Activated CD4-positive, alpha-beta T cell treated with anti-CD3 and anti-CD28 coated beads for 36 hours (primary cell): ENCODE results near the gene ERGIC2. TPM values are rescaled to one million over a fixed set of nuclear protein-coding genes. Genes with fewer than 3 reads are reported as not detected.

Experiments used
- ATAC-seq: fragments of 200-7000 bp; cut with Tn5 transposase; one replicate; pipeline ENCODE4 v1.10.0; 2021; ENCODE audit warnings: mild to moderate bottlenecking, moderate library complexity
- CTCF ChIA-PET: fragments of 350-600 bp; sonication (Branson Sonifier 250); formaldehyde crosslinking; loops from one replicate; lab custom pipeline; 2021; ENCODE audit warnings: antibody characterized with exemption; lab: Charles Lee
- POLR2A ChIA-PET: fragments of 350-600 bp; sonication (Branson Sonifier 250); formaldehyde crosslinking; loops from one replicate; lab custom pipeline; 2021; ENCODE audit warnings: antibody characterized with exemption, inconsistent platforms; lab: Charles Lee
- DNase-seq: peaks from one replicate; pipeline ENCODE4 v3.0.0-alpha.2; 2020
- H3K27ac Mint-ChIP-seq: one replicate; pipeline ENCODE4 v1.8.0; 2021; ENCODE audit warnings: mixed read lengths
- H3K27me3 Mint-ChIP-seq: one replicate; pipeline ENCODE4 v1.8.0; 2021; ENCODE audit warnings: mixed read lengths
- H3K36me3 Mint-ChIP-seq: one replicate; pipeline ENCODE4 v1.8.0; 2021; ENCODE audit warnings: low read depth, mixed read lengths
- H3K4me1 Mint-ChIP-seq: one replicate; pipeline ENCODE4 v1.8.0; 2021; ENCODE audit warnings: mixed read lengths
- H3K4me3 Mint-ChIP-seq: one replicate; pipeline ENCODE4 v1.8.0; 2021; ENCODE audit warnings: mild to moderate bottlenecking, moderate library complexity, mixed read lengths
- H3K9me3 Mint-ChIP-seq: one replicate; pipeline ENCODE4 v1.8.0; 2021; ENCODE audit warnings: low read depth, mixed read lengths
- intact Hi-C, 2 experiments: fragments of 100-400 bp; cut with DNase I in 1 of 2; cut with micrococcal nuclease in 1 of 2; formaldehyde crosslinking; loops; one replicate each; pipeline versions ENCODE4 v1.14.2 to v1.15.1; 2022 to 2024; cut with DNase I, micrococcal nuclease
- total RNA-seq, 2 experiments: library from RNA; stranded (reverse); gene quantifications; one replicate each; pipeline ENCODE4 v1.2.3, GENCODE V29; 2021

ERGIC2 gene, protein sequence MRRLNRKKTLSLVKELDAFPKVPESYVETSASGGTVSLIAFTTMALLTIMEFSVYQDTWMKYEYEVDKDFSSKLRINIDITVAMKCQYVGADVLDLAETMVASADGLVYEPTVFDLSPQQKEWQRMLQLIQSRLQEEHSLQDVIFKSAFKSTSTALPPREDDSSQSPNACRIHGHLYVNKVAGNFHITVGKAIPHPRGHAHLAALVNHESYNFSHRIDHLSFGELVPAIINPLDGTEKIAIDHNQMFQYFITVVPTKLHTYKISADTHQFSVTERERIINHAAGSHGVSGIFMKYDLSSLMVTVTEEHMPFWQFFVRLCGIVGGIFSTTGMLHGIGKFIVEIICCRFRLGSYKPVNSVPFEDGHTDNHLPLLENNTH
- total RNA-seq, result 100 to 1,000 TPM; 104 to 151 TPM

DNA sequence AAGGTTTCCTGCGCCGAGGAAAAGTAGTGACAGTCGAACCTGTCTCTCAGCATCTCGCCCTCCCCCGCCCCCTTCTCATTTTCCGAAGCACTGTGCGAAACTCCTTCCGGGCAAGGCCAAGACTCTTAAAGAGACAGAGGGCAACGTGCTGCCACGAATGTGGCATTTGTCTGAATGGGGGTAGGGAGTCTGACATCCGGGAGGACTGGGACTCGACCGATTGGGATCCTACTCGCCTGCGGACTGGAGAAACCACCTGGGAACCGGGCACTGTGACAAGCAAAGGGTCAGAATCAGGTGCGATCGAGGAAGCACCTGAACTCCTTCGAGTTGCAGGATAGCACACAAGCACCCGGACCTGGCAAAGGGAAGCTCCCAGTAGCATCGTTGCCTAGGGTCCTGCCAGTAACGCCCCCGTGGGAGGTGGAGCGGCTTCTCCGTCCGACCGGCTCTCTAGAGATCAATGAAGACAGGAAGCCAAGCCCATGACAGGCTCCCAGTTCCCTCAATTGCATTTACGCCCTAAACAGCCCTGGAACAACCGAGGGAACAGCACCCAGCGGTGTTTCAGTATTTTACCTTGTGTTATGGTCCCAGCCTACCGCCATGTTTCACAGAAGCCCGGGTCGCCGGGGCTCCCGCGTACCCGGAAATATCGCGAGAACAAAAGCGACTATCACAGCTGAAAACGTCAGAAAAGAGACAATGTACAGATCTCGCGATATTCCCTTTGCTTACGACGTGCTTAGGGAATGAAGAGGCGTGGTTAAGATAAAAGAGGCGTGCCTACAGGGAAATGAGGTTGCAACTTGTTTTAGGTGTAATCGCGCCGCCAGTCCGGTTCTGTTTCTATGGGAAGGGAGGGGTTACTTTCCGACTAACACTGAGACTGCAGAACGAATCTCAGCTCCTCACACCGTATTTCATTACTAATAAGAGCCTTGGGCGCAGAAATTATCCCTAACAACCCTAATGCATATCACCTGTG is at the start of gene ERGIC2:
Gene ERGIC2 (minus strand): TSS at position 637 of the 988 bp plus-strand sequence. CDS start 9,539 bp downstream, outside the sequence.
- Mint-ChIP-seq H3K4me1 (peaks cover 42% of the 10 kb centered on the region), H3K9me3 (no peaks in the 10 kb centered on the region), H3K27me3 (no peaks in the 10 kb centered on the region), H3K4me3 (peak within 1 kb of the TSS; percentile 92), H3K27ac (peak within 1 kb of the TSS; percentile 93), H3K36me3 (peaks cover 19% of the 10 kb centered on the region)
- ChIA-PET CTCF (interaction anchor here (0.6 kb wide), 2 partner anchors 303 to 1516 kb away, joined by 3 read pairs; no protein-coding TSS in a partner anchor), POLR2A (interaction anchor here (0.8 kb wide), 1 partner anchor 10 kb away, joined by 3 read pairs; no protein-coding TSS in a partner anchor)
- ATAC-seq, result peak; percentile 95
- peak; percentile 93 for DNase-seq
- intact Hi-C loops, result loop anchor here (1.0 to 10.0 kb wide), 10 partner anchors 48 to 1944 kb away; partner anchors contain the start of genes CAPRIN2 (in 2 of the 2), CCDC91 (in 1 of the 2), DDX11 (in 1 of the 2) and FAR2 (in 1 of the 2)

DNA sequence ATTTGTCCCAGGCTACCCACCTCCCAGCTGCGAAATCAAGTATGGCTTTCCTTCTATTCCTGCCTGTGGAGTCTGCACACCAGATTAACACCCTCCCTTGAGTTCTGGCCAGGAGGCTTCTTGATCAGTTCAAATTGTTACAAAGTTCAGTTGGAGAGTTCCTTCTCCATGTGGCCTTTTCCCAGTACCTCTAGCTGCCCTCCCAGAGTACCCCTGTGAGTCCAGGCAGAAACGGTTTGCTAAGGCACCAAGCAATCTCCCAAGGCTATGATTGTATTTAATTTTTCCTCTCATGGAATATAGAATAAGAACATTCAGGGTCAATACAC is 49.7 kb upstream of the ERGIC2 start:
- no peaks in the 10 kb centered on the region for H3K36me3 Mint-ChIP-seq
- H3K9me3 Mint-ChIP-seq, result no peaks in the 10 kb centered on the region
- H3K4me3 Mint-ChIP-seq, result no peak overlapping the region
- POLR2A ChIA-PET, result no interaction called here
- ATAC-seq (no peak), DNase-seq (no peak)
- no peak overlapping the region for H3K27ac Mint-ChIP-seq
- intact Hi-C loops, result no loop called here
- H3K27me3 Mint-ChIP-seq, result peaks cover 8% of the 10 kb centered on the region
- CTCF ChIA-PET, result interaction anchor here (0.7 kb wide), 1 partner anchor 14 kb away, joined by 3 read pairs; no protein-coding TSS in a partner anchor
- peaks cover 3% of the 10 kb centered on the region for H3K4me1 Mint-ChIP-seq

DNA sequence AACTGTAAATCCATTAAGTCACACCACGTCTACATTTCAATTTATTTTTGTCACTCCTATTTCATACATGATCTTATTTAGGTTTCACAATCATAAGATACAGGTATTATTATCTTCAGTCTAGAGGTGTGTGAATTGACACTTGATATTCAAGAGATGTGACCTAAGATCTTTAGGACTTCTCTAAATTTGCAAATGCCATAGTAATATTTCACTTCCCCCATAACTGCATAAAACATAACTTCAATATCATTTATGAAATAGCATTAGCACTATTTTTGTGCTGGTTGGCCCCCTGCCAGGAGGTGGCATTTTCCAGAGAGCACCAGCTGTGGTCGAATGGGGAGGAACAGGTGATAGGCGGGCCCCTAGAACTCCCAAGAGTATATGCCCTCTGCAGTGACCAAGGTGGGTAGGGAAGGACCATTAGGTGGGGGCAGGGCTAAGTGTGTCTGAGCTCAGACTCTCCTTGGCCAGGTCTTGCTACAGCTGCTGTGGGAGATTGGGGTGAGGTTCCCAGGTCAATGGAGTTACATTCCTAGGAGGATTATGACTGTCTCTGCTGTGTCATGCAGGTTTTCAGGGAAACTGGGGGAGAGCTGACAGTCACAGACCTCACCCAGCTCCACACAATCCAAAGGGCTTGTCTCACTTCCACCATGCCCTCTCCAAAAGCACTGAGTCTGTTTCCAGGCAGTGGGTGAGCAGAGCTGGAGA is 49.2 kb upstream of the ERGIC2 start:
- H3K4me1 Mint-ChIP-seq, result peaks cover 3% of the 10 kb centered on the region
- DNase-seq (no peak), ATAC-seq (no peak)
- intact Hi-C loops, result loop anchor here (2.0 kb wide), 1 partner anchor 49 kb away; the partner anchor contains the start of gene ERGIC2 (in 2 of the 2)
- peaks cover 8% of the 10 kb centered on the region for H3K27me3 Mint-ChIP-seq
- no peak overlapping the region for H3K4me3 Mint-ChIP-seq
- H3K27ac Mint-ChIP-seq, result no peak overlapping the region
- H3K9me3 Mint-ChIP-seq, result no peaks in the 10 kb centered on the region
- no peaks in the 10 kb centered on the region for H3K36me3 Mint-ChIP-seq
- ChIA-PET POLR2A (no interaction called here), CTCF (interaction anchor here (0.7 kb wide), 1 partner anchor 15 kb away, joined by 3 read pairs; no protein-coding TSS in a partner anchor)

DNA sequence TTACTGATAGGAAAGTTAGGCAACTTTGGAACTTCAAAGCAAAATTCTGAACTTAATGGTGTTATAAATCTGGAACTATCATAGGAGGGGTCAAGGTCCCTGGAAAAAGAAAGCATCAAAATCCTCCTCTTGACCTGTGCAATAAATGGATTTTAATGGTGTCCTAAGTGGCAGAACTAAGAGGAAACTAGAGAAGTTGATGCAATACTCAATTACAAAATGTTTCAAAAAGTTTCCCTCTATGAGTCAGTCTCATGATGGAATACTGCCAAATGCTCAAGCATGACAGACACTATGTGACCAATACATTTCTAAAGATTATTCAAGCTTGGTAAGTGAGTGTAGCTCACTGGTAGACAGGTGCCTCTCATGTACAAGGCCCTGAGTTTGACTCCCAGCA is 47.7 kb upstream of the ERGIC2 start:
- DNase-seq, result no peak
- Mint-ChIP-seq H3K9me3 (no peaks in the 10 kb centered on the region), H3K36me3 (no peaks in the 10 kb centered on the region), H3K4me1 (peaks cover 3% of the 10 kb centered on the region), H3K27me3 (peaks cover 9% of the 10 kb centered on the region), H3K27ac (peak overlapping the region; percentile 40), H3K4me3 (no peak overlapping the region)
- ChIA-PET POLR2A (no interaction called here), CTCF (no interaction called here)
- peak; percentile 94 for ATAC-seq
- intact Hi-C loops, result loop anchor here (2.0 kb wide), 1 partner anchor 48 kb away; the partner anchor contains the start of gene ERGIC2 (in 2 of the 2)

DNA sequence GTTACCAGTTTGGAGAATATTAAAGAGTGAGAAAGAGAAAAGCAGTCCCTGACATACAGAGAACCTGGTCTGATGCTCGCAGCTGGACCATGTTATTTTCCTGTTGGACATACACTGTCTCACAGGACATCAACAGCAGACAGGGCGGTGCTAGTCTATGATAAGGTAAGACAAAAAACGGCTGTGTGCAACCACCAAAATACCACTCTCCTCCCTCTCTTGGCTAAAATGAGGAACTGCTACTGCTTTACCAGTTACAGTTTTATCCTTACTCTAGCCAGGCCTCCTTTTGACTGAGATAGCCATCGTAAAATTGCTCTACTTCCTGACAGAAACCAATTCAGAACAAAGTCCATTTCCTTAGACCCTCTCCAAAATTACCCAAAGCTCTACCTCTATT is 47.0 kb upstream of the ERGIC2 start:
- Mint-ChIP-seq H3K9me3 (no peaks in the 10 kb centered on the region), H3K36me3 (no peaks in the 10 kb centered on the region), H3K4me1 (peaks cover 3% of the 10 kb centered on the region), H3K4me3 (no peak overlapping the region), H3K27me3 (peaks cover 10% of the 10 kb centered on the region), H3K27ac (peak overlapping the region; percentile 40)
- DNase-seq (peak; percentile 10), ATAC-seq (peak; percentile 52)
- ChIA-PET POLR2A (no interaction called here), CTCF (interaction anchor here (0.7 to 0.9 kb wide), 2 partner anchors 10 to 56 kb away, joined by 3 to 4 read pairs; no protein-coding TSS in a partner anchor)
- intact Hi-C loops, result loop anchor here (2.0 kb wide), 1 partner anchor 47 kb away; the partner anchor contains the start of gene ERGIC2 (in 2 of the 2)

DNA sequence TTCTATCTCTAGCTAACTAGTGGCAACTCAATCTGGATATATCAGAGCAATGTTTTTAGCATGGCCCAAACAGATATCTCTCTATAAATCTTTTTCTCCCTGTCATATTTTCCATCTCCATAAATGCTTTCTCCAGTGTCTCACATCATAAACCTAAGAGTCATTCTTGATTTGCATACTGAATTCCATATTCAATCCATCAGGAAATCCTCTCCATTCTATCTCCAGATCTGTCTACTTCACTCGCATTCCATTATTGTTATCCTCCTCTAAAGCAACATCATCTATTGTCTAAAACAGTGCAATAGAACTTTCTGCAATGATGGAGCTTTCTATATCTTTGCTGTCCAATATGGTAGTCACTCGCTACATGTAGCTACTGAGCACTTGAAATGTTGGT is 45.5 kb upstream of the ERGIC2 start:
- Mint-ChIP-seq H3K9me3 (no peaks in the 10 kb centered on the region), H3K4me1 (peaks cover 3% of the 10 kb centered on the region), H3K27ac (no peak overlapping the region), H3K36me3 (no peaks in the 10 kb centered on the region), H3K4me3 (no peak overlapping the region), H3K27me3 (peaks cover 8% of the 10 kb centered on the region)
- CTCF ChIA-PET, result no interaction called here
- ATAC-seq, result no peak
- DNase-seq, result no peak
- intact Hi-C loops, result no loop called here
- POLR2A ChIA-PET, result no interaction called here

DNA sequence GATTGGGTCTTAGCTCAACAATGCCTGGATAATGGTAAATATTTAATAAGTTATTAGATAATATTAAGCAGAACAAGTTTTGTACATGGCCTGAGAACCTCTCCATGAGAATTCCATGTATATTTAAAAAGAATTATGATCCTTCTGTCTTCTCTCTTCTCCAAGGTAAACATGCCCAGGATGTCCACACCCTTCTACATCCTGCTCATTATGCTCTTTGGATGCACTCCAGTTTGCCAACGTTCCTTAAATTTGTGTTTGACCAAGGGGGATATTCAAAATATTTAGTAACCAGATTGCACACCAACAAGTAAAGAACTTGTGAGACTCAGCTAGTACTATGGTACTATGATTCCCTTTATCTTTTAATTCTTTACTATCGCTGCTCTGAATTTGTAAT is 44.8 kb upstream of the ERGIC2 start:
- ChIA-PET POLR2A (no interaction called here), CTCF (no interaction called here)
- intact Hi-C loops, result no loop called here
- ATAC-seq (no peak), DNase-seq (no peak)
- H3K9me3 Mint-ChIP-seq, result no peaks in the 10 kb centered on the region
- H3K27me3 Mint-ChIP-seq, result peaks cover 10% of the 10 kb centered on the region
- H3K4me1 Mint-ChIP-seq, result peaks cover 3% of the 10 kb centered on the region
- no peak overlapping the region for H3K27ac Mint-ChIP-seq
- H3K4me3 Mint-ChIP-seq, result no peak overlapping the region
- no peaks in the 10 kb centered on the region for H3K36me3 Mint-ChIP-seq

DNA sequence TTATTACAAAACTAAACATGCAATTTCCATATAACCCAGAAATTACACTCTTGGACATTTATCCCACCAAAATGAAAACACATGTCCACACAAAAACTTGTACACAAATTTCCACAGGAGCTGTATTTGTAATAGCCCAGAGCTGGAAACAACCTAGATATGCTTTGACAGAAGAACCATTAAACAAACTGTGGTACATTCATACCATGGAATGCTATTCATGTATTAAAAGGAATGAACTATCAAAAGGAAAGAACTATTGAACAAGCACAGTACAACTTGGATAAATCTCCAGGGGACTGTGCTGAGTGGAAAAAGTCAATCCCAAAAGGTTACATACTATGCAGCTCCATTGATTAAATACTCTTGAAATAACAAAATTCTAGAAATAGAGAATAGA is 35.8 kb upstream of the ERGIC2 start:
- intact Hi-C loops, result no loop called here
- ChIA-PET POLR2A (no interaction called here), CTCF (interaction anchor here (0.9 kb wide), 1 partner anchor 19 kb away, joined by 3 read pairs; no protein-coding TSS in a partner anchor)
- H3K9me3 Mint-ChIP-seq, result peaks cover 2% of the 10 kb centered on the region
- H3K4me3 Mint-ChIP-seq, result no peak overlapping the region
- no peaks in the 10 kb centered on the region for H3K36me3 Mint-ChIP-seq
- H3K27ac Mint-ChIP-seq, result no peak overlapping the region
- peaks cover 19% of the 10 kb centered on the region for H3K27me3 Mint-ChIP-seq
- ATAC-seq (no peak), DNase-seq (no peak)
- H3K4me1 Mint-ChIP-seq, result no peaks in the 10 kb centered on the region

DNA sequence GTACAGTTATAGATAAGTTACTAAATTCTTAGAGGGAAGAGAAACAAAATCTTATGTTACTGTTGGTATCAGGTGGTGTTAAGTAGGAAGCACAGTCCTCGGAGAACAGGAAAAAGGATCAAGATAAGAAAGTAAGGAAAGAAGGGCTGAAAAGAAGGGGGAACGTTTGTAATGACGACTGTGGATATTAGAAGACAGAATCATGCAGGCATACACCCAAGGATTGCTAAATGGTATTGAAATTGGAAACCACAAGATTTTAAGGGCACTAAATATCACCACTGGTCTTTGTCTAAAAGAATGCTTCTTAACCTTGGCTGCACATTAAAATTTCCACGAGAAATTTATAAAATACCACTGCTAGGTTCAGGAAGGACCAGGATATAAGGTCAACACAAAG is 34.1 kb upstream of the ERGIC2 start:
- no peaks in the 10 kb centered on the region for H3K4me1 Mint-ChIP-seq
- ATAC-seq (no peak), DNase-seq (no peak)
- H3K27me3 Mint-ChIP-seq, result peaks cover 16% of the 10 kb centered on the region
- no peaks in the 10 kb centered on the region for H3K36me3 Mint-ChIP-seq
- peaks cover 2% of the 10 kb centered on the region for H3K9me3 Mint-ChIP-seq
- intact Hi-C loops, result no loop called here
- no peak overlapping the region for H3K27ac Mint-ChIP-seq
- ChIA-PET CTCF (interaction anchor here (0.6 kb wide), 1 partner anchor 119 kb away, joined by 3 read pairs; no protein-coding TSS in a partner anchor), POLR2A (no interaction called here)
- no peak overlapping the region for H3K4me3 Mint-ChIP-seq

DNA sequence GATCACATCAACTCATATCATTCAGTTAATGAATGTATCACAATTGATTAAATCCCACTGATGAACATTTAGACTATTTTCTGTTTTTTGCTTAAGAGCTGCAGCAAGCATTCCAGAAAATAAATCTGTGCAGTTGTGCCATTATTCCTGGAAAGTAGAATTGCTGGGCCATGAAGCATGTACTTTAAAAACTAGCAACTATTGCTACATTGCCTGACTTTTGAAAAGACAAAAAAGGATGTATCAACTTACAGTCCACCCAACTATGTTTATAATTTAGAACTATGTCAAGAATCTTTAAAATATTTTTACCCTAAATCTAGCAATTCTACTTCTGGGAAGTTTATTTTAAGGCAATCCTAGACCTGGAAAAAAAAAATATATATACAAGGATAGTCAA is 33.4 kb upstream of the ERGIC2 start:
- DNase-seq, result no peak
- intact Hi-C loops, result no loop called here
- ATAC-seq, result no peak
- POLR2A ChIA-PET, result no interaction called here
- no peaks in the 10 kb centered on the region for H3K36me3 Mint-ChIP-seq
- no peak overlapping the region for H3K4me3 Mint-ChIP-seq
- H3K27me3 Mint-ChIP-seq, result peaks cover 19% of the 10 kb centered on the region
- peaks cover 2% of the 10 kb centered on the region for H3K9me3 Mint-ChIP-seq
- H3K4me1 Mint-ChIP-seq, result no peaks in the 10 kb centered on the region
- H3K27ac Mint-ChIP-seq, result no peak overlapping the region
- CTCF ChIA-PET, result no interaction called here
